Measurements from ENCODE around the gene CDK14.
"Not testable (repeated sequence)": the region's sequence is repeated elsewhere in the genome, so short reads cannot be mapped to it uniquely, and the experiment has no call there.

Gene CDK14

DNA sequence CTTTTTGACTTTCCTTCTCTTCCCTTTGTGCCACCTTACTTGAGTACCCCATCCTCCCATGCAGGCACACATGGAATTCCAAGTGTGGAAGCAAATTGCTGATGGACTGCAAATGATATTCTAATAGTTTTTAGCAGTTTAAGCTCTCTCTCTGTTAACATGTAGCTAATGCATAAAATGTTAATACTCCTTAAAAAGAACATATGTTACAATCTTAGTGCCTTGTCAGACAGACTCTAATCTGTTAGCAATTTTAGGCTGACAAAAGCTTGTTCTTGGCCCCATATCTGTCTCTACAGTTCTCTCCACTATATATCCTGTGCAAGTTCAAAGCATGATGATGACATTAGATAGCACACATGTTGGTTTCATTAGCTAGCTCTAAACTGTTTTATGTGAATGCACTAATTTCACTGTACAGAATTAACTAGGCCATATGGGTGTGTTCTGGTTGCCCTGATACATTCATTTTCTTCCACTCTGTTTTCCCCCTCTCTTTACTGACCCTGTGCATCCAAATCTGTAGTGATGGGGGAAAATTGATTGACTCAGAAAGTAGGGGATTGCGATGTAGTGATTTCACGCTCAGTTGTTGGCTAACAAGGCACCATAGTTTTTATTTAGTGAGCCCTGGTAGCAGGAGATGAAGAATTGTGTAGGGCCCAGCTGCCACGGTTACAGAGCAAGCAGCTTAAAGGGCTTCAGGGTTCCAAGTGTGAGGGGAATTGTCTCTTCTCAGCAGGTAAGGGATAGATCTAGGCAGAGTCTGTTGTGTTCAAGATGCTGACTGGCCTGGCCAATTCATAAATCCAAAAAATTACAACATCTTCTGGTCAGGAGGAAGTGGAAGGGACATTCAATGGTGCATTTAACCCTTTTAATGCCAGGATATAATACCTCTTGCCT lies 553.5 kb downstream of the CDK14 start:
- DNase-seq, result no peak
- Mint-ChIP-seq H3K27ac (no peak overlapping the region), H3K27me3 (no peaks in the 10 kb centered on the region), H3K9me3 (no peaks in the 10 kb centered on the region), H3K36me3 (no peaks in the 10 kb centered on the region), H3K4me3 (no peak overlapping the region), H3K4me1 (no peaks in the 10 kb centered on the region)
- CTCF ChIA-PET, result no interaction called here

DNA sequence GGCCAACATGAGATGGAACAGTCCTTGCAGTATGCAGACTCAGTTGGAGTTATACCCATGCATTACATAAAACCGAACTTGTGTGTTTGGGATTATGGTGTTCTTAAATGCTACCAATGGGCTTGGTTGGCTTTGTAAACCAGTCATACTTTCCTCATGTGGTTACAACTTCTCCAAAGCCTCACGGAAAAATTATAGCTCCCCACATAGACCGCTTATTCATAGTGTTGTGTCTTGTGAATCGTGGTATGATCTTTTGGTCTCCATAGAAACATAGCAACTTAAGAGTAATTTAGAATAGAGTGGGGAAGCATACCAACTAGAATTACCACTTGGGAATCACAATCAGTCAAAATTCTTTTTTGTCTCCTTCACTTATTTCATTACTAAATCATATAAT lies 555.8 kb downstream of the CDK14 start:
- H3K27me3 Mint-ChIP-seq, result no peaks in the 10 kb centered on the region
- CTCF ChIA-PET, result no interaction called here
- no peak overlapping the region for H3K4me3 Mint-ChIP-seq
- H3K4me1 Mint-ChIP-seq, result no peaks in the 10 kb centered on the region
- H3K9me3 Mint-ChIP-seq, result no peaks in the 10 kb centered on the region
- H3K27ac Mint-ChIP-seq, result no peak overlapping the region
- no peaks in the 10 kb centered on the region for H3K36me3 Mint-ChIP-seq
- DNase-seq, result no peak

DNA sequence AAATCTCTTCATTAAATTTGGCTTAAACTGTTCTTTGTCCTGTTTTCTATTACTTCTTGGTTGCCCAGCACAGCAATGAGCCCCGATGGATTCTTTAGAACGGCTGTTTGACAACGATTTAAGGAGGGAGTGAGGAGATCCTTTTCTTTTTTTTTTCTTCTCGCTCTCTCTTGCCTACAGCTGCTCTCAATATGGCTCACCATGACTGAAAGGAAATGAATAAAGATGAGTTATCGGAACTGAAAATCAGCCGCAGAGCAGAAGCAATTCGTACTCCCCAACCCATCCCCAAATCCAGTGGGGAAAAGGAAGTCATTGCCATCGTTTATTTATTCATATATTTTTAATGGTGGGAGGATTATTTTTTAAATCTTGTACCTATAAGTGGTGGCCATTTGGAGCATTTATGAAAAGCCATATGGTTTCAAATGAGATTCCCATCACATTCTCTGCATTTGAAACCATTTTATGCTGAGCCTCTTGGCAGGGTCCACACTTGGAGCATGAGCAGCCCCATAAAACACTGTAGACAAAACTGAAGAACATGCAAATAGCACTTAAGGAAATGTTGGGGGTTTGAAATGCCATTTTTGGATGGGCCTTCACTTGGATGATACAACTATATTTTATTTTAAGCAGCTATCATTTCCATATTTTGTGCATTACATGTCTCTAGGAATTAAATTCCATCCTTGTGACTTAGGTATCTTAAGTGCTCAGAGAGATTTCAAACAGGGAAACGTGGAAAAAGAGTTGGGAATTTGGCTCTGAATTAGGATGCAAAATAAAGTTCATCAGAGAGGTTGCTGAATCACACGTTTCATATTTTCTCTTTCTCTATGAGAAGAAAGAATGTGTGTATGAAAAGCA lies 560.4 kb downstream of the CDK14 start:
- CTCF ChIA-PET, result no interaction called here
- Mint-ChIP-seq H3K36me3 (no peaks in the 10 kb centered on the region), H3K9me3 (no peaks in the 10 kb centered on the region)

DNA sequence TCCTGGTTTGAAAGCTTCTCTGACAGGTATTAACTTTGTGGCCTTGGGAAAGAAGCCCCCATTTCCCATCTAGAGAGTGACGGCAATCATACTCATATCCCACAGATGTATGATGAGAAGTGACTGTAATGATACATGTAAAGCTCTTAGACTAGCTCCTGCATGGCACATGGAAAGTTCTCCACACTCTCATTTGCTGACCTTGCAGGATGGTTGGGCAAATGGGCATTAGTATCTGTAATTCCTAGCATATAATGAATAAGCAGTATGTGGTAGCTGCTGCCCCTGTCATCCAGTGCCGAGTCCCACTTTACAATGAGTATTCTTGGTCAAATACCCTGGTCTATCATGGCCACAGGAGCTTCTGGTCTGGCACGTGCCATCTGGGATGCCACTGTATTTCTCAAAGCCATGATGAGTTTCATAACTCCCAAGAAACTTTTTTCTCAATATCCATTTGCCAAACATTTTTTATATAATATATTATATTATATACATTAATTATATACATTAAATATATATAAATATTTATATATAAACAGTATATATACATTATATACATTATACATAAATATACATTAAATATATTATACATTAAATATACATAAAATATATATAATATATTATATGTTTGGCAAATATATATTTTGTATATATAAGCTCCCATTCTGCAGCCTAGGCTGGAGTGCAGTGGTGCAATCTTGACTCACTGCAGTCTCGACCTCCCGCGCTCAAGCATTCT lies 561.6 kb downstream of the CDK14 start:
- Mint-ChIP-seq H3K27ac (no peak overlapping the region), H3K36me3 (no peaks in the 10 kb centered on the region), H3K27me3 (no peaks in the 10 kb centered on the region), H3K4me1 (no peaks in the 10 kb centered on the region), H3K4me3 (no peak overlapping the region), H3K9me3 (no peaks in the 10 kb centered on the region)
- DNase-seq, result no peak
- CTCF ChIA-PET, result no interaction called here

More for the DNA sequence above, 560.4 kb downstream of the CDK14 start:
- H3K27me3 Mint-ChIP-seq, result no peaks in the 10 kb centered on the region
- DNase-seq, result no peak
- no peak overlapping the region for H3K4me3 Mint-ChIP-seq
- H3K27ac Mint-ChIP-seq, result no peak overlapping the region
- no peaks in the 10 kb centered on the region for H3K4me1 Mint-ChIP-seq

DNA sequence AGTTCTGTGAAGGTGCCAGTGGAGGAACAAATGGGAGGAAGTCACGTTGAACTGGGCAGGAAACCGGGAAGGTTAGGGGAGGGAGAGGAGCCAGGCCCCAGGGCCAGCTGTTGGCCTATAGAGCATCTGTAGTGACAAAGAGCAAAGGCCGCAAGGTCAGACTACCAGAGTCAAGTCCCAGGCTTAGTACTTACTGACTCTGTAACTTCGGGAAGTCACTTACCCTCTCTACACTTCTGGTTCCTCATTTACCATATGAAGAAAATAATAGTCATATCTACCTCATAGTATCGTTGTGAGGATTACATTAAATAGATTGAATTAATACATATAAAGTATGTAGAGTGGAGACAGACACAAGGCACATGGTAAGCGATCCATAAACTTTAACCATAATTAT lies 566.3 kb downstream of the CDK14 start:
- Mint-ChIP-seq H3K36me3 (no peaks in the 10 kb centered on the region), H3K27ac (no peak overlapping the region), H3K27me3 (no peaks in the 10 kb centered on the region), H3K4me1 (no peaks in the 10 kb centered on the region), H3K9me3 (no peaks in the 10 kb centered on the region), H3K4me3 (no peak overlapping the region)
- DNase-seq, result no peak
- CTCF ChIA-PET, result no interaction called here

DNA sequence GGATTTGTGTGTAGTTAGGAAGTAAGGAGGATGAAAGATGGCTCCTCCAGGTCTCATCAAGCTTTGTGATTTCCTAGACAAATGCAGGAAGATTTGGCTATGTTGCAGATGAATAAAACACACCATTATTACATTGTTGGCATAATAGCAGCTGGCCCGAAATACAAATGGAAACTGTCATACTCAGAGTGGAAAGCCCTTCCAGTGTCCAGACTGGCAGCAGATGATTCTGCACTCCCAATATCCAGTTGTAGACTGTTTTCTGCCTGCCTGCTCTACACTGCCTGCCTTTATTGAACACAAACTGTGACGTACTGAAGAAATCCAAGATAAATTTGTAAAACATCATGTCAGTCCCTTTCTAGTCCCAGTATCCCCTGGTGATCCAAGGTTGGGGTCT lies 568.4 kb downstream of the CDK14 start:
- no peaks in the 10 kb centered on the region for H3K4me1 Mint-ChIP-seq
- no peak overlapping the region for H3K27ac Mint-ChIP-seq
- no peak overlapping the region for H3K4me3 Mint-ChIP-seq
- no peaks in the 10 kb centered on the region for H3K36me3 Mint-ChIP-seq
- no peak for DNase-seq
- H3K9me3 Mint-ChIP-seq, result no peaks in the 10 kb centered on the region
- CTCF ChIA-PET, result no interaction called here
- no peaks in the 10 kb centered on the region for H3K27me3 Mint-ChIP-seq

DNA sequence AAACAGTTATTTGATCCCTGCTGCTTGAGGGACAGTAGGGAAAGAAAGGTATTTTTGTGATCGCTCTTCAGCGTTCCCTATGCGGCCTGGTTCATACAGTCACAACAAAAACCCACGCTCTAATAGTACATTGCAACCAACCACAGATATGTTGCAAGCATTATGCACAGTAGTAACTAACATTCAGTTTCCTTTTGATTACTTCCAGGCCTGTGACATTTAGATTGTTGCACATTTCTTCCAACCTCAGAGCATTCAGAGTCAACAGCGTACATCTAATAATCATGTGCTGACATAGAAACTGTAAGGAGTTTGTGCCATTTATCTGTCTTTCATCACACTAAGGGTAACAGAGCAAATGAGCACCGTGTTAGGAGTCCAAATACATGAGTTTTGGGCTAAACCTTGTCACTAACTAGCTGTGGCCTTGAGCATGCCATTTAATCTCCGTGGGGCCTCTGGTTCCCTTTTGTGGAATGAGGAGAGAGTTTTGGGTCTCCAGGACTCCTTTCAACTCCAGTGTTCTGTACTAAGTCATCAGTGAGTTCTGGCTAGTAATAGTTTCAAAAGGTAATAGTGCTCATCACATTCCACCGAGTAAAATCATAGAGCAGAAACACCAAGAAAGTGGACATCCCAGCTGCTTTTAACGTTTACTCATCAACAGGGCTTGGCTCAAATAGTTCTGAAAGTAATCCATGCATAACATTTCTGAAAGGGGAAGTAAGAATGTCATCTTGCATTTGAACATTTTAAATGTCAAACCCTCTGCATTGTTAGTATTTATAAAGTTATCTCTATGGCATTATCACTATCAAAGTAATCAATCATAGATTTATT lies 569.1 kb downstream of the CDK14 start:
- Mint-ChIP-seq H3K4me3 (no peak overlapping the region), H3K4me1 (no peaks in the 10 kb centered on the region), H3K36me3 (no peaks in the 10 kb centered on the region), H3K27ac (no peak overlapping the region), H3K9me3 (no peaks in the 10 kb centered on the region), H3K27me3 (no peaks in the 10 kb centered on the region)
- CTCF ChIA-PET, result no interaction called here
- DNase-seq, result no peak

DNA sequence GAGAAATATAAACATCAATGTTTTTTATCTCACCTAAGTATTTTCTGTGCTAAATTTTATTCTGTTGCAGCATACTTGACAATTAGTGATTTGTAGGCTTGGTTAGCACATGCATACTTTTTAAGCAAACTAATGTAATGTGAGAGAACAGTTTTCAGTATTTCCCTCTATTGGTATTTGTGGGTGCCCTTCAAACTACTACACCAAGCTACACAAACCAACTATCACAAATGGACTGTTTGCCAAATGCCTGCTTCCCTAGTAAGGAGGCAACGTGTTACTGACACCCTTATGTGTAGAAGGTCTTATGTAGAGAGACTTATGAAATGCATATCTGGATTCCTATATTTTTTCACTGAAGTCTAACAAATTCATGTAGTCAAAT lies 569.7 kb downstream of the CDK14 start:
- H3K4me1 Mint-ChIP-seq, result no peaks in the 10 kb centered on the region
- H3K27me3 Mint-ChIP-seq, result no peaks in the 10 kb centered on the region
- CTCF ChIA-PET, result no interaction called here
- H3K9me3 Mint-ChIP-seq, result no peaks in the 10 kb centered on the region
- H3K36me3 Mint-ChIP-seq, result no peaks in the 10 kb centered on the region
- H3K4me3 Mint-ChIP-seq, result no peak overlapping the region
- H3K27ac Mint-ChIP-seq, result no peak overlapping the region
- DNase-seq, result no peak

DNA sequence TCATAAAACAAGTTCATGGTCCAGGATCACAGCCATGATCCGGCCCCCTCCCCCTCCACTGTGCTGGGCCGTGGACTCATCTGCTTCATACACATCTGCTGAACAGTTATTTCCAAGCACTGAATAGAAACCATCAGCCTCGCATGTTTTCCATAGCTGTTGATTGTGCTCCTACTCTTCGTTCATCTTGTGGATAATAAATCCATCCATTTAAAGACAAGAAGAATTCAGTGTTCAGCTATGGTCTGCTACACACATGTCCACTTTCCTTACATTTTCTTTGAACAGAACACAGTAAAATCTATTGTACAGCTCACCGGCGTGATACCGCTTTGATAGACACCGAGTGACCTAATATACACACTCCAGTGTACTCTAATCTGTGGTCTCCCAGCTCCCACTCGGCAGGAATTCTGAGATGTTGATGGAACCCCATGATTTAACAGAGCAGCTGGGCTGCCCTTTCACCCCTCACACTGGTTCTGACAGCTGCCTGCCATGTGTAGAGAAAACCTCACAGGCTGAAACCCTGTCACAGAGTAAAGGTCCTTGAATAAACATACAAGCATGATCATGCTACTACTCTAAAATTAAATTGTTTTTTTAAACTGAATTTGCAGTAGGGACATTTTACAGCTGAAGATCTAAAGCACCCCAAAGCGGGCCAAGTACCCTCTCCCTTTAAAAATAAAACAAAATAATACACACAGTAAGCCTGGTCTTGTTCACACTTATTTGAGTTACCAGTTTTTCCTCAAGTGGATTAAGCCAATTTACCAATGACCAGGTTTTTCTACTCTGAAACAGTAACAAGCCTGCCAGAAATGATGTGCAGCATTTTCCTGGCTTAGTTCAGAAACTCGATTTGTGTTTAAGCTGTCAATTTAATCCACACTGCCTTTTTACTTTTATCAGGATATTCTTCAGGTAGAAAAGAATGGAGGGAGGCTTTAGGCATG lies 573.0 kb downstream of the CDK14 start:
- Mint-ChIP-seq H3K9me3 (no peaks in the 10 kb centered on the region), H3K27ac (no peak overlapping the region), H3K36me3 (no peaks in the 10 kb centered on the region), H3K4me1 (no peaks in the 10 kb centered on the region), H3K4me3 (no peak overlapping the region), H3K27me3 (no peaks in the 10 kb centered on the region)
- CTCF ChIA-PET, result no interaction called here
- DNase-seq, result no peak

DNA sequence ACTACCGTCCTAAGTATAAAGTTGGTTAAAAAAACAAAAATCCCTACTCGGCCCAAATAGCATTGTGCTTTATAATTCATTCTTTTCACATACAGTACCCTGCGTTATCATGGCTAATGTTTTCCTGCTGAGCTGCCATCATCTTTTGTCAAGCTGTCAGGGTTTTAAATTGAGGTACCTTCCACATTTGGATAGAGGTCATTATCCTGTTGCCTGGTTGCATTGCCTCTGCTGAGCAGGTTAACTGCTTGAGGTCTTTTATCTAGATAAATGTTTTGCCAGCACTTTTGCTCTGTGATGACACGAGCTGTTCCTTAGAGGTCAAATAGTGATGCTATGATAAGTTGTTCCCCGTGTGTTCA lies 573.7 kb downstream of the CDK14 start:
- no peaks in the 10 kb centered on the region for H3K36me3 Mint-ChIP-seq
- no peak overlapping the region for H3K27ac Mint-ChIP-seq
- H3K4me1 Mint-ChIP-seq, result no peaks in the 10 kb centered on the region
- H3K9me3 Mint-ChIP-seq, result no peaks in the 10 kb centered on the region
- H3K4me3 Mint-ChIP-seq, result no peak overlapping the region
- CTCF ChIA-PET, result no interaction called here
- no peak for DNase-seq
- H3K27me3 Mint-ChIP-seq, result no peaks in the 10 kb centered on the region

DNA sequence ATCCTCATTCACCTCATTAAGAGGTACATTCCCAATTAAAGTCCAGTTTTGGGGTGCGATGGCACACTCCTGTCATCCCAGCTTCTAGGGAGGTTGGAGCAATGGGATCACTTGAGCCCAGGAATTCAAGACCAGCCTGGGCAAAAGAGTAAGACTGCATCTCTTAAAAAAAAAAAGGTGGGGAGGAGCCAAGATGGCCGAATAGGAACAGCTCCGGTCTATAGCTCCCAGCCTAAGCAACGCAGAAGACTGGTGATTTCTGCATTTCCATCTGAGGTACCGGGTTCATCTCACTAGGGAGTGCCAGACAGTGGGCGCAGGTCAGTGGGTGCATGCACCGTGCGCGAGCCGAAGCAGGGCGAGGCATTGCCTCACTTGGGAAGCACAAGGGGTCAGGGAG lies 577.1 kb downstream of the CDK14 start:
- H3K4me1 Mint-ChIP-seq, H3K27ac Mint-ChIP-seq, DNase-seq, H3K4me3 Mint-ChIP-seq, H3K36me3 Mint-ChIP-seq, CTCF ChIA-PET, H3K27me3 Mint-ChIP-seq, H3K9me3 Mint-ChIP-seq: not testable (repeated sequence)

DNA sequence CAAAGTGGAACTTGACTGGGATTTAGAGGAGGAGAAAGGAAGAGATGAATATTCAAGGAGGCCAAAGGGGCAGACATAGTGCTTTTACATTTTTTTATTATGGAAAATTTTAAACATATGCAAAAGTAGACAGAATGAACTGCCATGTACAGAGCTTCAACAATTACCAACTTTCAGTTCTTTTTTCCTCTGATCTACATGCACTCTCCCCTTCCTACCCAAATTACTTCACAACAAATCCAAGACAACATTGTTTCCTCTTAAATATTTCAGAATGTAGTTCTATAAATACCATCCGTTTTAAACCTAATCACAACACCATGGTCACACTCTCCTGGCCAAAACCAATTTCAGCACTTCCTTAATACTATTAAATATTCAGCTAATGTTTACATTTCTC lies 584.6 kb downstream of the CDK14 start:
- Mint-ChIP-seq H3K4me3 (no peak overlapping the region), H3K27me3 (no peaks in the 10 kb centered on the region)
- CTCF ChIA-PET, result no interaction called here

DNA sequence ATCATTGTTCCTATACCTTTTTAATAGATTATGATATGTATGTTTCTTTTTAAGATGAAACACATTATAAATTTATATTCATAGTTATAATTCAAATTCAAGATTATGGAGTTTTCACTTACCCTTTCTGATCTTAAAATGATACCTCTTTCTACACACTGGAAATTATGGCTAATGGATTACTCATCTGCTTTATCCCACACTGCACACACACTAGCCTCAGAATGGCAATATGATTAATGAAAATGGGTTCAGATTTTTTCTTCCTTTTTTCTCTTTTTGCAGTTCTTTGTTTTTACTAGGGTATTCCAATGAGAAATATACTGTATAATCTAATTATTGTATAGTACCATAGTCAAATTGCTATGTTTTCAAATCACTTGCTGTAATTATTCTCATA lies 585.8 kb downstream of the CDK14 start:
- no peak overlapping the region for H3K27ac Mint-ChIP-seq
- H3K36me3 Mint-ChIP-seq, result no peaks in the 10 kb centered on the region
- H3K4me1 Mint-ChIP-seq, result no peaks in the 10 kb centered on the region
- no peaks in the 10 kb centered on the region for H3K9me3 Mint-ChIP-seq
- CTCF ChIA-PET, result no interaction called here
- DNase-seq, result no peak
- H3K27me3 Mint-ChIP-seq, result no peaks in the 10 kb centered on the region
- no peak overlapping the region for H3K4me3 Mint-ChIP-seq

More for the DNA sequence above, 584.6 kb downstream of the CDK14 start:
- no peaks in the 10 kb centered on the region for H3K36me3 Mint-ChIP-seq
- H3K27ac Mint-ChIP-seq, result no peak overlapping the region
- H3K9me3 Mint-ChIP-seq, result no peaks in the 10 kb centered on the region
- DNase-seq, result no peak
- H3K4me1 Mint-ChIP-seq, result no peaks in the 10 kb centered on the region
